ENCODE results near the gene MYO5B. TPM values are rescaled to one million over a fixed set of nuclear protein-coding genes. Genes with fewer than 3 reads are reported as not detected.

MYO5B gene
- total and polyA plus RNA-seq, 2 donors (not counting 1 experiment from before 2014, with no cell fraction given), result 0.30 to 1.7 TPM

DNA sequence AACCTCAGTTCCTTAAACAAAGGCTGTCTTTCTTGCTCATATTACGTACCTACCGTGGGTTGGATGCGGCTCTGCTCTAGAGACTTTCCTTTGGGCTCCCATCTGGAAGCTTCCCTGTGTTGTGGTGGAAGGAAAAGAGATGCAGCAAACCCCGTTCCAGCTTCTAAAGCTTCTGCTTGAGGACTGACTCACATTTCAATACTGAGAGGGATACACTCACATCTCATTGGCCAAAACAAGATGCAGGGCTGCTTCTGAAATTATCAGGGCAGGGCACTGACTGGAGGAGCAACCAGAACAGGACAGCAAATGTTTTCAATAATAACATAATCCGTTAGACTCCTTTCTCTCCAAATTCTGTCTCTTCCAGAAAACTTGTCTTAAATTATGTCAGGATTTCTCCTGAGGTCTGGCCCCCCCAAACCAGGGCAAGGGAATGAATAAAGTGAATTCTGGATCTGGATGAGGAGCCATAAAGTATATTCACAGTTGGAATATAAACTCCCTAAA lies 4.5 kb upstream of the MYO5B start:
- Histone ChIP-seq H3K4me3 (ENCODE audit: control extremely low read depth in 1 of 5, extremely low read depth in 1 of 5, insufficient read depth in 1 of 5, low read depth in 2 of 5, low read length in 4 of 5) (no peak overlapping the region), H3K27me3 (replicated peaks in 1 of 4; ENCODE audit: control extremely low read depth in 1 of 4, control insufficient read depth in 3 of 4, insufficient read depth in 4 of 4, low read length in 3 of 4) (peaks cover 0 to 47% (median 34%) of the 10 kb centered on the region in 4 experiments), H4K20me1 (ENCODE audit: control insufficient read depth, insufficient read depth, low read length, poor library complexity, severe bottlenecking) (no peaks in the 10 kb centered on the region), H2AFZ (ENCODE audit: insufficient read depth, low read depth, low read length, poor library complexity, severe bottlenecking) (no peak overlapping the region), H3K4me2 (replicated peaks; ENCODE audit: low read depth, low read length, poor library complexity, severe bottlenecking) (no peak overlapping the region), H3K36me3 (replicated peaks in 1 of 2; ENCODE audit: control extremely low read depth in 1 of 2, control insufficient read depth in 1 of 2, extremely low read depth in 1 of 2, insufficient read depth in 2 of 2, low read length in 1 of 2) (no peaks in the 10 kb centered on the region), H3K9ac (ENCODE audit: low read length) (no peak overlapping the region), H3K9me3 (ENCODE audit: control extremely low read depth in 1 of 3, control insufficient read depth in 2 of 3, insufficient read depth in 1 of 3, low read length in 2 of 3) (peaks cover 0 to 10% (median 7%) of the 10 kb centered on the region in 3 donors), H3K79me2 (ENCODE audit: control insufficient read depth, insufficient read depth, low read length) (no peaks in the 10 kb centered on the region), H3K4me1 (ENCODE audit: control insufficient read depth in 2 of 2, insufficient read depth in 2 of 2, low read length in 2 of 2) (peaks cover 15 to 16% of the 10 kb centered on the region in 2 donors), H3K27ac (ENCODE audit: low read length in 2 of 2) (no peak overlapping the region)
- no peak overlapping the region for H3K4me3 Mint-ChIP-seq
- H3K27ac Mint-ChIP-seq, result no peak overlapping the region
- POLR2A ChIA-PET, result no interaction called here
- CTCF ChIA-PET, result no interaction called here
- peaks cover 9% of the 10 kb centered on the region for H3K9me3 Mint-ChIP-seq (ENCODE audit: insufficient read depth)
- intact Hi-C loops (cut with micrococcal nuclease), result no loop called here
- ATAC-seq (ENCODE audit: low read depth), result no peak
- peaks cover 13% of the 10 kb centered on the region for H3K4me1 Mint-ChIP-seq
- no peak for DNase-seq
- WGBS (ENCODE audit: insufficient coverage), result no CpG with 5 or more reads among the region's 5 CpGs
- peaks cover 70% of the 10 kb centered on the region for H3K27me3 Mint-ChIP-seq
- TF ChIP-seq EZH2 (IDR thresholded peaks at IDR 0.05; ENCODE audit: borderline replicate concordance, insufficient read depth, low read depth, low read length, poor library complexity, severe bottlenecking), result no peak
- TF ChIP-seq, protein P1, sequence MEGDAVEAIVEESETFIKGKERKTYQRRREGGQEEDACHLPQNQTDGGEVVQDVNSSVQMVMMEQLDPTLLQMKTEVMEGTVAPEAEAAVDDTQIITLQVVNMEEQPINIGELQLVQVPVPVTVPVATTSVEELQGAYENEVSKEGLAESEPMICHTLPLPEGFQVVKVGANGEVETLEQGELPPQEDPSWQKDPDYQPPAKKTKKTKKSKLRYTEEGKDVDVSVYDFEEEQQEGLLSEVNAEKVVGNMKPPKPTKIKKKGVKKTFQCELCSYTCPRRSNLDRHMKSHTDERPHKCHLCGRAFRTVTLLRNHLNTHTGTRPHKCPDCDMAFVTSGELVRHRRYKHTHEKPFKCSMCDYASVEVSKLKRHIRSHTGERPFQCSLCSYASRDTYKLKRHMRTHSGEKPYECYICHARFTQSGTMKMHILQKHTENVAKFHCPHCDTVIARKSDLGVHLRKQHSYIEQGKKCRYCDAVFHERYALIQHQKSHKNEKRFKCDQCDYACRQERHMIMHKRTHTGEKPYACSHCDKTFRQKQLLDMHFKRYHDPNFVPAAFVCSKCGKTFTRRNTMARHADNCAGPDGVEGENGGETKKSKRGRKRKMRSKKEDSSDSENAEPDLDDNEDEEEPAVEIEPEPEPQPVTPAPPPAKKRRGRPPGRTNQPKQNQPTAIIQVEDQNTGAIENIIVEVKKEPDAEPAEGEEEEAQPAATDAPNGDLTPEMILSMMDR (IDR thresholded peaks at IDR 0.05), result no peak

DNA sequence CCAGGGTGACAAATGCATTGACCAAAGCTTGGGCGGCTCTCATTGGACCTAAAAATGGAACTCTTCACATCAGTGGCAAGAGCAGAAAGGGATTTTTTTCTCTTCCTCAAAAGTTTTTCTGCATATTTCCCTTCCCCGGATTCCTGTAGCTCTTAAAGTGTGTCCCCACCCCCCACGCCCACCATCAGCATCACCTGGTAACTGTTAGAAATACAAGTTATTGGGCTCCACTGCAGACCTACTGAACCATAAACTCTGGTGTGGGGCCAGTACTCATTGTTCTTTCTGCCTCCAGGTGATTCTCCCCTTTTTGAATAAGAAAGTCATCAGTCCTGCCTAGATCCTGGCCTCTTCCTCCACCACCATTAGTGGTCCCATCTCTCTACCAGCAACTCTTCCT lies 1.3 kb upstream of the MYO5B start:
- Mint-ChIP-seq H3K4me1 (peaks cover 16% of the 10 kb centered on the region), H3K27me3 (peaks cover 67% of the 10 kb centered on the region), H3K27ac (no peak overlapping the region), H3K4me3 (peak overlapping the region; percentile 30), H3K9me3 (ENCODE audit: insufficient read depth) (peaks cover 7% of the 10 kb centered on the region)
- Histone ChIP-seq H3K9ac (ENCODE audit: low read length) (no peak overlapping the region), H2AFZ (ENCODE audit: insufficient read depth, low read depth, low read length, poor library complexity, severe bottlenecking) (no peak overlapping the region), H3K9me3 (ENCODE audit: control extremely low read depth in 1 of 3, control insufficient read depth in 2 of 3, insufficient read depth in 1 of 3, low read length in 2 of 3) (peaks cover 0 to 9% (median 4%) of the 10 kb centered on the region in 3 donors), H3K27ac (ENCODE audit: low read length in 2 of 2) (no peak overlapping the region), H3K4me3 (ENCODE audit: control extremely low read depth in 1 of 5, extremely low read depth in 1 of 5, insufficient read depth in 1 of 5, low read depth in 2 of 5, low read length in 4 of 5) (no peak overlapping the region), H4K20me1 (ENCODE audit: control insufficient read depth, insufficient read depth, low read length, poor library complexity, severe bottlenecking) (no peaks in the 10 kb centered on the region), H3K4me1 (ENCODE audit: control insufficient read depth in 2 of 2, insufficient read depth in 2 of 2, low read length in 2 of 2) (peaks cover 24 to 26% of the 10 kb centered on the region in 2 donors), H3K79me2 (ENCODE audit: control insufficient read depth, insufficient read depth, low read length) (no peaks in the 10 kb centered on the region), H3K27me3 (replicated peaks in 1 of 4; ENCODE audit: control extremely low read depth in 1 of 4, control insufficient read depth in 3 of 4, insufficient read depth in 4 of 4, low read length in 3 of 4) (peaks cover 0 to 47% (median 30%) of the 10 kb centered on the region in 4 experiments), H3K36me3 (replicated peaks in 1 of 2; ENCODE audit: control extremely low read depth in 1 of 2, control insufficient read depth in 1 of 2, extremely low read depth in 1 of 2, insufficient read depth in 2 of 2, low read length in 1 of 2) (no peaks in the 10 kb centered on the region), H3K4me2 (replicated peaks; ENCODE audit: low read depth, low read length, poor library complexity, severe bottlenecking) (no peak overlapping the region)
- TF ChIP-seq EZH2 (IDR thresholded peaks at IDR 0.05; ENCODE audit: borderline replicate concordance, insufficient read depth, low read depth, low read length, poor library complexity, severe bottlenecking), result no peak
- TF ChIP-seq, protein P1 (IDR thresholded peaks at IDR 0.05), result no peak
- DNase-seq, result no peak
- ChIA-PET CTCF (interaction anchor here (0.6 to 2.4 kb wide), 9 partner anchors 10 to 705 kb away, joined by 3 to 7 read pairs (median 3); no protein-coding TSS in a partner anchor), POLR2A (no interaction called here)
- intact Hi-C loops (cut with micrococcal nuclease), result no loop called here
- WGBS (ENCODE audit: insufficient coverage), result 86% methylated on average over 1 of the region's 3 CpGs
- no peak for ATAC-seq (ENCODE audit: low read depth)

Data from B cell (primary cell).